ENCODE measurements around the gene HBS1L.
"Not testable (repeated sequence)": the region's sequence is repeated elsewhere in the genome, so short reads cannot be mapped to it uniquely, and the experiment has no call there.

HBS1L gene

DNA sequence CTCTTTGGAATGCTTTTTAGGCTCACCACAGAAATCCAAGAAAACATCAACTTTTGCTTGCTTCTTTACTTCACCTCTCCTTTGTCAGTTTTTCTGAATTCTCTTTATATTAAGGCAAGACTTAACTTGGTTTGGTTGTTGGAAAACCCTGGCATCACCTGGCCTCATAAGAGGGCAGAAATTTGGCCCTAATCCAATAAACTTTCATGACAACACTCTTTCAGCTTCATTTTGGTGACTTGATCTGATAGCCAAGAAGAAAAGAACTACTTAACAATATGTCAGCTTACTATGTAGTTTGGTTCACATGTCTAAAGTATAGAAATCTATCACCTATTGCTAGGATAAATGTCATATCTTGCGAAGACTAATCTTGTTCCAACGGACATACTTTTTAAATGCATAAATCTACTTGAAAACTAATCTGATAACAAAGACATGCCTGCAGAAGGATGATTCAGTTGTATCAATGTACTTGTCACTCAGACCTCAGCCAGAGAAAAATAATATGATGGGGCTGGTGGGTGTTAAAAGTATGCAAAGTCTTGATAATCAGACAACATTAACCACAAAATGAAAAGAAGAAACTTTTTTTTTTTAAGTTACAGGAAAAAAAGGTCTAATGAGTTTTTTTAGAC, 19.3 kb upstream of the HBS1L start:
- FAIRE-seq: no peak

DNA sequence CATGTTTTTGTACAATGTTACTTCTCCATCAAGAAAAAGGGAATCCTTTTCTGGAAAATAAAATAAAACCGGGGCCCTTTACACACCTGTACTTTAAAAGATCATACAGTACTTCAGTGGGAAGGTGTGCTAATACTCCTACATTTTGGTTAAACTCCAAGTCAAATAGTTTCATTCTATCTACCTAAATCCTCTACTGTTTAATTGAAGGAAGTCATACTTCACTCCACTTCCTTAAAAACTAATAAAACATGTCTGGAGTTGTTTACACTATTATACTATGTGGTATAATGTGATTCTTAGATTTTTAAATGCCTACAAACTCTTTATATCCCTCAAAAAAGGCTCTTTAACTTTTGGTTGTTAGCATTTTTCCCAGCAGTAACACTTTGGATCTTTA, 18.6 kb upstream of the HBS1L start:
- FAIRE-seq: no peak

GRCh38 chr6:135072753-135073152, 18.1 kb upstream of the HBS1L start:
- no peak for FAIRE-seq

- FAIRE-seq: no peak
These were observed 16.9 kb upstream of the HBS1L start for GRCh38 chr6:135071541-135071940.

DNA sequence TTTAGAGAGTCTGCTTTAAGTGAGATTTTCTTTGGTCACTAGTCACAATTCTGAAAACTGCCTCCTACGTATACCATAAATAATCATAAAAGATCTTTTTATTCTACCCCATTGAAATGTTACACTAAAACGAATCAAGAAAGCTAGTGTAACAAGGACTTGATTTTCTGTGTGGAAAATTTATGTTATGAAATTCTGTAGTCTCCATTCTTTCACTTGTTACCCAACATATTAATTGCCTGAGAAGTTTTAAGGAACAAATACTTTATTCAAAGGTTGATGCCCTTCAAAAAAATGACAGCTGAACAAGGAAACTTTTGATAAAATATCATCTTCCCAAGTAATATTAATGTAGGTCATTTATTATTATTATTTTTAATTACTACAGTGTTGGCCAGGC, 13.3 kb upstream of the HBS1L start:
- FAIRE-seq: no peak

DNA sequence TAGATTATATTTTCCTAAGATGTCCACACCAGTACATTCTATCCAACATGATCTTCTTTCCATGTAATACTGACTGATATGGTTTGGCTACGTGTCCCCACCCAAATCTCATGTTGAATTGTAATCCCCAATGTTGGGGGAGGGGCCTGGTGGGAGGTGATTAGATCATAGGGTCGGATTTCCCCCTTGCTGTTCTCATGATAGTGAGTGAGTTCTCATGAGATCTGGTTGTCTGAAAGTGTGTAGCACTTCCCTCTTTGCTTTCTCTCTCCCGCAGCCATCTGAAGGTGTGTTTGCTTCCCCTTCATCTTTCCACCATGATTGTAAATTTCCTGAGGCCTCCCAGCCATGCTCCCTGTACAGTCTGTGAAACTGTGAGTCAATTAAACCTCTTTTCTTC, 12.2 kb upstream of the HBS1L start:
- FAIRE-seq: no peak

GRCh38 chr6:135066397-135066796, 11.8 kb upstream of the HBS1L start:
- no peak for FAIRE-seq

DNA sequence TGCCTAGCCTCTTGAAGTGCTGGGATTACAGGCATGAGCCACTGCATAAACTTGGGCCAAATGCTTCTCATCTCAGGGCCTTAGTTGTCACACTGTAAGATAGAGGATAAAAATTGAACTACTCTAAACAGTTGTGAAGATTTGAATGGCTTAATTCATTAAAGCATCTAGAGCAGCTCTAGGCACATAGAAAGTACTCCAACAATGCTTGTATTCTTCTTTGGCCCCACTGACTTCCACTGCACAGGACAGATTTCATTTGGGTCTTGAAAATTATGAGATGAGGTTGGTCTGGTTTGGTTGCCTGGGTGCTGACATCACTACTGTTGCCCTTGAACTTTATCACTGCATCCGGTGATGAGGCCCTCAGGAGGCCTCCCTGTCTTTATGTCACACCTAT, 10.0 kb upstream of the HBS1L start:
- FAIRE-seq: no peak

GRCh38 chr6:135063926-135064325, 9.3 kb upstream of the HBS1L start:
- FAIRE-seq: no peak

GRCh38 chr6:135062735-135063134, 8.1 kb upstream of the HBS1L start:
- no peak for FAIRE-seq

GRCh38 chr6:135060076-135060475, 5.5 kb upstream of the HBS1L start:
- no peak for FAIRE-seq

GRCh38 chr6:135058299-135058698, 3.7 kb upstream of the HBS1L start:
- FAIRE-seq: not testable (repeated sequence)

GRCh38 chr6:135056632-135057031, 2.0 kb upstream of the HBS1L start:
- FAIRE-seq: no peak

- FAIRE-seq: no peak
These were observed 425 bp downstream of the HBS1L start for GRCh38 chr6:135054226-135054568.

DNA sequence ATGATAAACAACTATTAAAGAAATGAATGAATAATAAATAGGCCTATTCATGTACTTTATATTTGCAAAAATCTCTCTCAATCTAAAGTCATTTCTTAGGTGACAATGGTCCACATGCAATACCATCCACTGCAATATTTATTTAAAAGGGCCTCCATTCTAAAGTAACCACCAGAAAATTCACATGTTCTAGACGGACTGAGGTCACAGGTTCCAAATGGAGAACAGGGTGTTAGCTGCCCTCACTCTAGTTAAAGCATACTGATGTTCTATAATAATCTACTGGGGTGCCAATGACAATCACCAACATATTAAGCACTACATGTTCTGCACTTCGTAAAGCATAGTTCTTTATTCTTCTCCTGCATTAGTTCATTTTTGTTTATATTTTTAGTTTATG, 1.2 kb downstream of the HBS1L start:
- FAIRE-seq: no peak

GRCh38 chr6:135052939-135053338, 1.7 kb downstream of the HBS1L start:
- no peak for FAIRE-seq

- no peak for FAIRE-seq
These were observed 5.7 kb downstream of the HBS1L start for GRCh38 chr6:135048915-135049314.

GRCh38 chr6:135047336-135047735, 7.3 kb downstream of the HBS1L start:
- no peak for FAIRE-seq

- no peak for FAIRE-seq
These were observed 7.7 kb downstream of the HBS1L start for GRCh38 chr6:135046912-135047311.

DNA sequence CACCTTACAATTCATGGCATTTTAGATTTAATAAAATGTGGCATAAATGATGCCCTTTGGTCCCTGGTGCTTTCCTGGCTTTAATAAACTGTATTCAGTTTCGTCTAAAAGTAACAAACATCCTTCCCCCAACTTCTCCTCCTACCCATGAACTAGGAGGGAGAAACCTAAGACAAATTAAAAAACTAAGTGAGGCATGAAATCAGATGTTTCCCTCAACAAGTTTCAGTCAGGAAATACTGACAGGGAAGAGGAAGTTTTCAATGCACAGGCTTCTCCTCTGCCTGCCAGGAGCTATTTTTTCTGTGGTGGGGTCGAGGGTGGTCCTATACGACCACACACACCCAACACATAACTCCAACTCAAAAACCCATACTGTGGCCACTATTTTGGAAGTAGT, 10.0 kb downstream of the HBS1L start:
- FAIRE-seq: no peak

DNA sequence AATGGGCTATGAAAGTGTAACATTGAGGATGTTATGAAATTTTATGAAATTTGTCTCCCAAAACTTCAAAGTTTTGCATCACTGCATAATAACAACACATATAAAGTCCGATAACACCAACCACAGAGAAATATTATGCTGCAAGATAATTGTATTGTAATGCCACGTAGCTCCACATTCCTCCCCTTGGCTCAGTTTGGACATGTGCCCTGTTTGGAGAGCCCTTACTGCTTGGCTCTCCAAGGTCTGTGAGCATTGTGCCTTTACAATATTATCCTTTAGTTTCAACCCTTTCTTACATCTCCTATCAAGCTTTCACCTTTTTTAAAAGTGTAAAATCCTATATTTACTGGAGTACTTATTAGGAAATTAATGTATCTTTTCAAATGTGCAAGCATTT, 10.8 kb downstream of the HBS1L start:
- no peak for FAIRE-seq

DNA sequence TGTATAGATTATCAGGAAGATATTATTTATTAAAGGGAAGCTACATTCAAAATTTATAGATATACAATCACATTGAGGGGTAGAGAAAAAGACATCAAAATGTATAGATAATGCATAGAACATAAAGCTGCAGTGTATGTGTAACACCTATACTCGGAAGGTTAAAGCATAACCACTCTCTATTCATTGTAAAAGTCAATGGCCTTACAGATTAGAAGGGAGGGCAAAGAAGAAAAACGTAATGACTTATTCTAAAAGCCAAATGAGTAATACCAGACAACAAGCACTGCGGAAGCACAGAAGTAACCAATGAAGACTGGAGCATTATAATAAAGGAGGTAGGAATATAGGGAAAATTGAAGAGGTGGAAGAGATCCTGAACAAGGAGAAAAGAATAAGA, 11.3 kb downstream of the HBS1L start:
- no peak for FAIRE-seq

DNA sequence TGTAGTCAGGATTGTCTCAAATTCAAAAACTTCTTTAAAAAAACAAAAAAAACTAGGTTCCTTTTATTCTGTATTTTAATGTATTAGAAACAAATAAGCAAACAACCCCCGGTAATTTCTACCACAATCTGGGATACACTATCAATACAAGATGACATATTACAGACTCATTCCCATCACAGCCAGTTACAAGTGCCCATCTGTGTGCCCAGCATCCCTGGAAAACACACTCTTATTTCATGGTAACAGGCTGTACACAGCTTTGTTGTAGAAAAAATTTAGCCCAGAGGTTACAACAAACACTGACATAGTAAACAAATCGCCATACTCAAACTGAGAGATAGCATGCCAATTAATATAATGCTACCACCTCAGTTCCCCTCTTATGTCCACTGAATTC, 16.3 kb downstream of the HBS1L start:
- no peak for FAIRE-seq

DNA sequence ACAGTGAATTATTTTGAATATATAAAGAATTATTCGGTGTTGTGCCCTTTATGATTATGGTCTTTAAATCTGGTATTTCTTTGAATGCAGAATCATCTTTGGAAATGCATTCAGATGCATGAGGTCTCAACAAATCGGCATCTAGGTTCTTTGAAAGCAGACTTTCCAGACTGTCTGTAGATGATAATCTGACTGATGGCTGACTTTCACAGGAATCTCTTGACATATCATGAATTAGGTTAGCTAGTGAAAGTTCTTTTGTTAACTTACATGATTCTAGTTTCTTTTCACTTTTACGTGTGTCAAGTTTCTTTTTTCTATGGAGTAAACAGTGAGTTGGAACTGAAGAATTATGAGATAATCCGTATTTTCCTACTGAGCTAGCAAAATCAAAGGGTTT, 17.1 kb downstream of the HBS1L start:
- no peak for FAIRE-seq

DNA sequence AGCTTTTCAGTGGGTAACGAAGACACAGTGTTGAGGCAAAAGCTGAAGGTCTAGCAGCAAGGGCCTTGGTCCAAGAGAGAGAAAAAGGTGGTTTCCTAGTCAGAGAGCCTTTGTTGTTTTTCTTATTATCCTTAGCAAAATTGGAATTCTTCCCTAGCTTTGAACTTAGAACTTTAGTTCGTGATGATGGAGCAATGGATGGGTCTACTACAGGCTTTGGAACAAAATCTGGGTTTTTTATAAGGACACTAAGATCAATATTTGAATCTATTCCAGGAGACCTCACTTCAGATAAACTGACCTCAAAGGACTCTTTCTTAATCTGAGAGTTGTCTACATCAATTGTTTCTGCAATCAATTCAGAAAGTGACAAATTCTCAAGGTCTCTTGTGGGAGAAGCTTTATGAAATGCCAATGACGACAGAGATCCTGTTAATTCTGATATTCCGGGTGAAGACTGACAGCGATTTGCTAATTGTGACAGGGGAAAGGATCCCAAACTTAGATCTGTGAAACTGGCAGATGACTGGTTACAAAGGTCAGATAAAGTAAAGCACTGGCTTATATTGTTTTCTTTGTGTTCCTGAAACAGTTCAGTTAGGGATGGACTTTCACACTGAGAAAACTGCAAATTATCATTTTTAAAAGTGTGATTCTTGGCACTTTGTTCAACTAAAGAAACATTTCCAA, 17.7 kb downstream of the HBS1L start:
- FAIRE-seq: no peak
